ENCODE data around the gene MAP4K3.

MAP4K3 gene

GRCh38 chr2:39407516-39408296 is 29.4 kb downstream of the MAP4K3 start:
- DNase-seq (ENCODE audit: extremely low read depth, low read depth): no peak
- TF ChIP-seq CTCF (IDR thresholded peaks at IDR 0.05; ENCODE audit: low read depth, low read length): no peak

- no peak for DNase-seq (ENCODE audit: extremely low read depth, low read depth)
- no peak for TF ChIP-seq CTCF (IDR thresholded peaks at IDR 0.05; ENCODE audit: low read depth, low read length)
These were observed 31.7 kb downstream of the MAP4K3 start for GRCh38 chr2:39405364-39405763.

- no peak for DNase-seq (ENCODE audit: extremely low read depth, low read depth)
- TF ChIP-seq CTCF (IDR thresholded peaks at IDR 0.05; ENCODE audit: low read depth, low read length): no peak
These were observed 33.8 kb downstream of the MAP4K3 start for GRCh38 chr2:39403311-39403710.

GRCh38 chr2:39401319-39401718 is 35.8 kb downstream of the MAP4K3 start:
- TF ChIP-seq CTCF (IDR thresholded peaks at IDR 0.05; ENCODE audit: low read depth, low read length): no peak
- DNase-seq (ENCODE audit: extremely low read depth, low read depth): no peak

- TF ChIP-seq CTCF (IDR thresholded peaks at IDR 0.05; ENCODE audit: low read depth, low read length): no peak
- DNase-seq (ENCODE audit: extremely low read depth, low read depth): no peak
These were observed 37.5 kb downstream of the MAP4K3 start for GRCh38 chr2:39399570-39399969.

- TF ChIP-seq CTCF (IDR thresholded peaks at IDR 0.05; ENCODE audit: low read depth, low read length): no peak
- DNase-seq (ENCODE audit: extremely low read depth, low read depth): no peak
These were observed 41.8 kb downstream of the MAP4K3 start for GRCh38 chr2:39395313-39395712.

- no peak for TF ChIP-seq CTCF (IDR thresholded peaks at IDR 0.05; ENCODE audit: low read depth, low read length)
- DNase-seq (ENCODE audit: extremely low read depth, low read depth): no peak
These were observed 42.5 kb downstream of the MAP4K3 start for GRCh38 chr2:39394516-39394961.

Measured in AG09319 (cell line).